ENCODE data around the gene CTNNA2. TPM values are rescaled to one million over a fixed set of nuclear protein-coding genes. Genes with fewer than 3 reads are reported as not detected.

The CTNNA2 gene
- polyA plus RNA-seq, 1 of the 3 experiments (the other 2 are of a cell fraction), result 0.30 TPM

GRCh38 chr2:79782576-79783452, 270.0 kb downstream of the CTNNA2 start:
- H4K20me1 ChIP-seq (ENCODE audit: insufficient read depth), result no peaks in the 10 kb centered on the region

GRCh38 chr2:79788952-79789651, 276.3 kb downstream of the CTNNA2 start:
- Histone ChIP-seq H4K20me1 (ENCODE audit: insufficient read depth) (no peaks in the 10 kb centered on the region), H3K4me3 (ENCODE audit: low read depth in 2 of 2, low read length in 1 of 2) (no peak overlapping the region), H3K4me1 (ENCODE audit: control insufficient read depth in 1 of 2, insufficient read depth in 2 of 2, low read depth in 1 of 2, low read length in 1 of 2) (peaks cover 0 to 6% of the 10 kb centered on the region in 2 experiments; a peak in 1 of 4 replicates), H3K9me3 (no peaks in the 10 kb centered on the region), H3K9me2 (no peaks in the 10 kb centered on the region), H3K9ac (no peak overlapping the region), H3K4me2 (no peak overlapping the region), H3K27me3 (ENCODE audit: insufficient read depth) (no peaks in the 10 kb centered on the region), H3F3A (replicated peaks; ENCODE audit: insufficient read depth) (no peaks in the 10 kb centered on the region), H2AFZ (ENCODE audit: low read depth) (no peak overlapping the region), H3K79me2 (ENCODE audit: insufficient read depth) (no peaks in the 10 kb centered on the region), H3K36me3 (replicated peaks in 1 of 2; ENCODE audit: control insufficient read depth in 1 of 2, insufficient read depth in 2 of 2, low read length in 1 of 2) (no peaks in the 10 kb centered on the region), H3K27ac (ENCODE audit: low read depth in 2 of 2, low read length in 1 of 2) (no peak overlapping the region; a peak in 1 of 4 replicates)
- ChIA-PET CTCF (no interaction called here), POLR2A (no interaction called here)
- TF ChIP-seq RXRA (IDR thresholded peaks at IDR 0.05; ENCODE audit: borderline replicate concordance, low read depth), result no peak
- TF ChIP-seq EP300 (IDR thresholded peaks at IDR 0.05; ENCODE audit: borderline replicate concordance in 1 of 2, low read depth in 1 of 2, low read length in 1 of 2), result peak in 1 of 2 experiments; percentile 32; a peak in 1 of 4 replicates
- TF ChIP-seq CTCF (IDR thresholded peaks at IDR 0.05), result no peak
- no peak for TF ChIP-seq NFIC (IDR thresholded peaks at IDR 0.05; ENCODE audit: borderline replicate concordance)
- 23% methylated on average over 7 of the region's 7 CpGs for WGBS (ENCODE audit: low lambda C conversion rate)
- DNase-seq, result peak; percentile 15

More at GRCh38 chr2:79782576-79783452, 270.0 kb downstream of the CTNNA2 start:
- Histone ChIP-seq H3K4me3 (ENCODE audit: low read depth in 2 of 2, low read length in 1 of 2) (no peak overlapping the region), H3K9me2 (no peaks in the 10 kb centered on the region), H3K27ac (ENCODE audit: low read depth in 2 of 2, low read length in 1 of 2) (no peak overlapping the region), H3K27me3 (ENCODE audit: insufficient read depth) (no peaks in the 10 kb centered on the region), H3K4me1 (ENCODE audit: control insufficient read depth in 1 of 2, insufficient read depth in 2 of 2, low read depth in 1 of 2, low read length in 1 of 2) (no peaks in the 10 kb centered on the region), H3K4me2 (no peak overlapping the region), H3K9me3 (no peaks in the 10 kb centered on the region), H2AFZ (ENCODE audit: low read depth) (no peak overlapping the region), H3K36me3 (replicated peaks in 1 of 2; ENCODE audit: control insufficient read depth in 1 of 2, insufficient read depth in 2 of 2, low read length in 1 of 2) (no peaks in the 10 kb centered on the region), H3K79me2 (ENCODE audit: insufficient read depth) (no peaks in the 10 kb centered on the region), H3F3A (replicated peaks; ENCODE audit: insufficient read depth) (no peaks in the 10 kb centered on the region), H3K9ac (no peak overlapping the region)
- ChIA-PET CTCF (no interaction called here), POLR2A (no interaction called here)
- 24% methylated on average over 4 of the region's 4 CpGs for WGBS (ENCODE audit: low lambda C conversion rate)
- DNase-seq, result no peak
- no peak for TF ChIP-seq USF2 (IDR thresholded peaks at IDR 0.05; ENCODE audit: borderline replicate concordance, low read depth, low read length)
- TF ChIP-seq RXRA (IDR thresholded peaks at IDR 0.05; ENCODE audit: borderline replicate concordance, low read depth), result no peak
- no peak for TF ChIP-seq SIN3A (IDR thresholded peaks at IDR 0.05; ENCODE audit: borderline replicate concordance, low read depth, low read length)
- TF ChIP-seq NFIC (IDR thresholded peaks at IDR 0.05; ENCODE audit: borderline replicate concordance), result no peak
- TF ChIP-seq SMC3 (IDR thresholded peaks at IDR 0.05; ENCODE audit: low read depth, low read length), result no peak
- no peak for TF ChIP-seq PBX3 (IDR thresholded peaks at IDR 0.05)
- TF ChIP-seq CHD2 (IDR thresholded peaks at IDR 0.05; ENCODE audit: low read length, partially characterized antibody), result no peak
- TF ChIP-seq MEF2A (IDR thresholded peaks at IDR 0.05; ENCODE audit: borderline replicate concordance, low read depth), result no peak

Data from SK-N-SH (cell line).